ENCODE data around the gene CYP2A13.
"Not testable (repeated sequence)": the region's sequence is repeated elsewhere in the genome, so short reads cannot be mapped to it uniquely, and the experiment has no call there.

Gene CYP2A13

DNA sequence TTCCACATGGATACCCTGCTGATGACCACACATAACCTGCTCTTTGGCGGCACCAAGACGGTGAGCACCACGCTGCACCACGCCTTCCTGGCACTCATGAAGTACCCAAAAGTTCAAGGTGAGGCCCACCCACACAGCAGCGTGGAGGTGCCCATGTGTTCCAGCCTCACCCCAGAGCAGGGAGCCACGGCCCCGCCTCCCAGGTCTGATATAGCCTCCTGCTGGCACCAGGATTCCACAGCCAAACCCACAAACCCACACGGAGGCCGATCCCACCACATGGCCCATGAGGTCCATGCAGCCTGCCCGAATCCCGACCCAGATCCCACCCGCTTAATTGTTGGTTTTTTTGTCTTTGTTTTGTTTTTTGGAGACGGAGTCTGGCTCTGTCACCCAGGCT, 34.6 kb downstream of the CYP2A13 start:
- not testable (repeated sequence) for DNase-seq

DNA sequence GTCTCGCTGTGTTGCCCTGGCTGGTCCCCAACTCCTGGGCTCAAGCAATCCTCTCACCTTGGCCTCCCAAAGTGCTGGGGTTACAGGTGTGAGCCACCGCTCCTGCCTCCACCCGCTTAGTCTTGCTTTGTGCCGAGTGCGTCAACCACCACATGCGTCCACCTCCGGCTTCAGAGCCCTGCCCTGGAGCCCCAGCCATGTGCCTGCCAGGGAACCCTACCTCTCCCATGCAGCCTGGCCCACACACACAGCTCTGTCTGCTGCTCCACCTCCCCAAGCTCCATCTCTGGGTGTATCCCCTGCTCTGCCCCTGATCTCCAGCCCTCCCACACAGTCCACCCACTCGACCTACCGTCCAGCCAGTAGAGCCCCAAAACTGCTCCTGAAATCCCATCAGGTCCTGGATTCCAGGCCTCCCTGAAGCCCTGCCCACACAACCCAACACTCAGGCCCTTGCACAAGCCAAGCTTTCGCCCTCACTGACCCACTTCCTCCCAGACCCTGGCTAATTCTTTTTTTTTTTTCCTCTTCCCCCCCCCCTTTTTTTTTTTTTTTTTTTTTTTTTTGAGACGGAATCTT, 35.6 kb downstream of the CYP2A13 start:
- DNase-seq: no peak

DNA sequence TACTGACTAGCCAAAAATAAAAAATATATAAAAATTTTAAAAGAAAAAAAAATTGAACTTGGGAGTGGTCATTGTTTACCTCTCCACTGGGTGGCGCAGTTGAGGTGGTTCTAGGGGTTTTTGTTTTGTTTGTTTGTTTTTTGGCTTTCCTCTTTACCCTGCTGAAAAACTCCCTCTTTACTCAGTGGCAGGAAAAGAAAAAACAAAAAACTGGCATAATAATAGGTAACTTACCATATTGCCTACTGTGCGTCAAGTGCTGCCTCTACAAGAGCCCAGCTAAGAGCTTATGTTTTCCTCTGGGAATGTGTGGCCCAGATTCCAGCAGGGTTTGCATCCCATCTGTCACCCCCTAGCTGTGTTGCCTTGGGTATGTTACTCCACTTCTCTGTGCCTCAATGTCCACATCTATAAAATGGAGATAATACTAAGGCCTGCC, 38.5 kb downstream of the CYP2A13 start:
- not testable (repeated sequence) for DNase-seq

DNA sequence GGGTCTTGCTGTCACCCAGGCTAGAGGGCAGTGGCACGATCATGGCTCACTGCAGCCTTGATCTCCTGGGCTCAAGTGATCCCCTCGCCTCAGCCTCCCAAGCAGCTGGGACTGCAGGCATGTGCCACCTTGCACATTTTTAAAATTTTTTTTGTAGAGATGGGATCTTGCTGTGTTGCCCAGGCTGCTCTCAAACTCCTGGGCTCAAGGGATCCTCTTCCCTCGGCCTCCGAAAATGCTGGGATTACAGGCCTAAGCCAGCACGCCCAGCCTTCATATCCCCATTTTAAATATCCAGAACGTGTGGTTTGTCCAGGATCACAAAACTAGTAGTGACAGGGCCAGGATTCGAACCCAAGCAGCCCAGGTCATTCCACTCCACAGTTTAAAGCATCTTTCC, 39.1 kb downstream of the CYP2A13 start:
- DNase-seq: not testable (repeated sequence)

DNA sequence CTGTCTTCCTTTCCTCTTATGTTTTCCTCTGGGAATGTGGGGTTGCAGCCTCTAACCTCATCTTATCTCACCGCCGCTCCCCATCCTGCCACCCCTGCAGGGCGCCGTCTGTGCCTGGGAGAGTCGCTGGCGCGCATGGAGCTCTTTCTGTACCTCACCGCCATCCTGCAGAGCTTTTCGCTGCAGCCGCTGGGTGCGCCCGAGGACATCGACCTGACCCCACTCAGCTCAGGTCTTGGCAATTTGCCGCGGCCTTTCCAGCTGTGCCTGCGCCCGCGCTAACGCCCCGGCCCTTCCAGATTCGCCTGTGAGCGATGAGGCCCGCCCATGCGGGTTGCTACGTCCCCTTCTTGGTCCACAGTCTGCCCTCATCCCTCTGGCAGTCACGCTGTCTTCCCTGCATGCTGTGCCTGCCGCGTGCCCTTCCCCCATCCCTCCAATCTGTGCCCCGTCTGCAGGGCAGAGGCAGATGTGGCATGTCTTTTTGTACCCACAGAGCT, 39.6 kb downstream of the CYP2A13 start:
- peak; percentile 7 to 29 for DNase-seq

DNA sequence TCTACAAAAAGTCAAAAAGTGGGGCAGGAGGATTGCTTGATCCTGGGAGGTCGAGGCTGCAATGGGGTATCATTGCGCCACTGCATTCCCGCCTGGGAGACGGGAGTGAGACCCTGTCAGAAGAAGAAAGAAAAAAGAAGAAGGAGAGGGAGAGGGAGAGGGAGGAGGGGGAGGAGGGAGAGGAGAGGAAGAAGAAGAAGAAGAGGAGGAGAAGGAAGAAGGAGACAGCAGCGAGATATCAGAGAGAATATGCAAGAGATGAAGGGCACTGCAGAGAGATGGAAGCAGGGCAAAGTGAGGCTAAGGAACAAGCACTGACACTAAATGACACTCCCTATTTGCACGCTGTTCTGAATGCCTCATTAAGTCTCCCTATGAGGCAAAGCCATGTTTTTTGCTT, 40.4 kb downstream of the CYP2A13 start:
- no peak for DNase-seq

DNA sequence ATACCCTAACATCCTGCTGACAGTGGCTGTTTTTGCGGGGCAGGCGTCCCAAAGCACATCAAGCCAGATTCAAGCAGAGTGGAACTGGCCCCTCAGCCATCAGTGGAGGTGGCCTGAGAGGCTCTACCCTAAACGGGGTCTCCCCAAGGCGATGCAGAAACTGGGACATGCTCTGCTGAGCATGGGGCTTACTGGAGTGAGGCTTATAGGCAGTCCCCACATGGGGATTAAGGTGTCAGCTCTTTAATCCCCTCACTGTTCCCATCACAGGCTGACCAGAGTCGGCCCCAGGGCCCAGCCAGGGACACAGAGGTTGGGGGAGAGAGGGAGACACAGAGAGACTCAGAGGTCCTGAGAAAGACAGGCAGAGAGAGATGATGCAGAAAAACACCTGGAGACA, 42.9 kb downstream of the CYP2A13 start:
- DNase-seq: no peak

DNA sequence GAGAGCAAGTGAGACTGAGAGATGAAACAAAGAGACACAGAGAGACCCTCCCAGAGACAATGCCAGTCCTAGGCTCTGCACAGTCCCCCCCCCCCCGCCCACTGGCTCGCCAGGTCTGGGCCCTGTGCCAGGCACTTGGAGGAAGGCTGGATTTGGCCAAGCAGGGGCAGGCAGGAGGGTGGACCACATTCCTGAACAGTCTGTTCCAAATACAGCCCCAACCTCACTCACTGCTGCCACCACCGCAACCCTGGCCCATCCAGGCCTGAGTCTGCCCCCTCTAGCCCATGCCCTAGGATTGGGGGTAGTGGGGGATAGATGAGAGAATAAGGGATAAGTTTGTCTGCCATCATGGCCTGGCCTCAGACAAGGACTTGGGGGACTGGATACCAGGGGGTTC, 45.0 kb downstream of the CYP2A13 start:
- DNase-seq: no peak

DNA sequence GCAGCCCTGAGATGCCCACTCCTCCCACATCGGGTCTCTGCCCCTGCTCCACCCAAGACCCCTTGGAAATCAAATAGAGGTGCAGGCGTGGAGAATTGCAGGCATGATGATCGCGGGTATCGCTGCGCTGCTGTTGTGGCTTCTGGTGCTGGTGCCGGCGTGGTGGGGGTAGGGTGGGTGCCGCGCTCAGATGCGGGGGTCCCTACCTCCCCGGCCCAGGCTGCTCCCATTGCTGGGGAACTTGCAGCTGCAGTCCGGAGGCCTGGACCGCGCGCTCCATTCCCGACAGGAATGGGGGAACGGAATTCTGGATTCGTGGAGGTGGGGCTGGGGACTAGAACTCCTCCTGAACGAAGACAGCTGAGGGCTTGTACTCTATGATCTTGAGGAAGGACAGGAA, 46.4 kb downstream of the CYP2A13 start:
- no peak for DNase-seq

DNA sequence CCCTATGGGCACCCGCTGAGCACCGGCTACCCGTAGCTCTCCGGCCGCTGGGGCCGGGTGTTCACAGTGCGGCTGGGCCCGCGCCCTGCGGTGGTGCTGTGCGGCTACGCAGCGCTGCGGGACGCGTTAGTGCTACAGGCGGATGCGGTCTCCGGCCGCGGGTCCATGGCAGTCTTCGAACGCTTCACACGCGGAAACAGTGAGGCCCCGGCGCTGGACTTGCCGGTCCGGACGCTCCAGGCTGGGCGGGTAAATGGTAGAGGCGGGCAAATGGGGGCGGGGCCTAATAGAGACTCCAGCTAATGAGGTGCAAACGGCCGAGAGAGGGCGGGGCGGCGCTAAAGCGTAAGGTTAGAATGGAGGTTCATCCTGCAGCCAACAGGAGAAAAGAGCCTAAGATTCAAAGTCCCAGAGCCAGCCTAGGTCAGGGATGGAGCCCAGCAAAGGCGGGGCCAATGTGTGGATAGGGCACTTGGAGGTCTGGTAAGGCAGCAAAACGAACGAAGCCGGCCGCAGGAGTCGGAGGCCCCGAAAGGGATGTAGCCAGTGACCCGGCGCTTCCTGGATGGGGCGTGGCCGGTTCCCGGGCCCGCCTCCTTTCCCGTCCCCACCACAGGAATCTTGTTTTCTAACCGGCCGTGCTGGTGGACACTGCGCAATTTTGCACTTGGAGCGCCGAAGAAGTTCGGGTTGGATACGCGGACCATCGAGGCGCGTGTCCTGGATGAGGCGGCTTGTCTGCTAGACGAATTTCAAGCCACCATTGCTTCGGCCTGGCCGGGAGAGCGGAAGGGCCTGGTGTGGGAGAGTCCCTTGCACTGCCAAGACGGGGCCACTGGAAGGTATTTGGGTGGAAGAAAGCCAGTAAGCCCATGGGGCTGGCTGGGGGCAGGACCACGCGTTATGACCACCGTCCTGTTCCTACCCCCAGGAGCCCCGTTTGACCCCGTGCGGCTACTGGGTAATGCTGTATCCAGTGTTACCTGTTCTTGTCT, 47.4 kb downstream of the CYP2A13 start:
- DNase-seq: not testable (repeated sequence)

DNA sequence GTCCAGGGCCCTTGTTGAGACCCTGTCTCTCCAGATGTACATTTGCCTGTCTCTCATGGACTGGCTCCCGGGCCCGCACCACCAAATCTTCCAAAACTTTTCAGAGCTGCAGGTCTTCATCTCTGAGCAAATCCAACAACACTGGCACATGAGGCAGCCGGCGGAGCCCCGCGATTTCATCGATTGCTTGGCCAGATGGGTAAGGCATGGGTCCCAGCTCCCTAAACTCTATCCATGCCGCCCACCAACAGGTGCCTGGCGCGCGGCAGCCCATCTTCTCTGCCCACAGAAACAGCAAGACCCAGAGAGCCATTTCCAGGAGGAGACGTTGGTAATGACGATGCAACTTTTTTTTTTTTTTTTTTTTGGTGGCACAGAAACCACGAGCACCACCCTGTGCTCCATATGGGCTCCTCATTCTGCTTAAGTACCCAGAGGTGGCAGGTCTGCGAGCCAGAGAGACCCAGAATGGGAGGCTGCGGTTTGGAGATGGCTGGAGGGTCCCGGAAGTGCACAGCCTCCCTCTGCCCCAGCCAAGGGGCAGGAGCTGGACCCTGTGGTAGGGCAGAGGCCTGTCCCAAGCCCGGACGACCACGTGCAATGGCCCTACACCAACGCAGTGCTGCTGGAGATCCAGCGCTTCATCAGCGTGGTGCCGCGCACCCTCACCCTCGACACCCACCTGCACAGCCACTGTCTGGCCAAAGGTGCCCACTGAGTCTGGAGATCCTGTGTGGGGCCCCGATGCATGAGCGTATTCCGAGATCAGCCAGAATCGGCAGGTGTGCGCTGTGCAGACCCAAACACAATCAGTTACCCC, 48.6 kb downstream of the CYP2A13 start:
- DNase-seq: no peak

DNA sequence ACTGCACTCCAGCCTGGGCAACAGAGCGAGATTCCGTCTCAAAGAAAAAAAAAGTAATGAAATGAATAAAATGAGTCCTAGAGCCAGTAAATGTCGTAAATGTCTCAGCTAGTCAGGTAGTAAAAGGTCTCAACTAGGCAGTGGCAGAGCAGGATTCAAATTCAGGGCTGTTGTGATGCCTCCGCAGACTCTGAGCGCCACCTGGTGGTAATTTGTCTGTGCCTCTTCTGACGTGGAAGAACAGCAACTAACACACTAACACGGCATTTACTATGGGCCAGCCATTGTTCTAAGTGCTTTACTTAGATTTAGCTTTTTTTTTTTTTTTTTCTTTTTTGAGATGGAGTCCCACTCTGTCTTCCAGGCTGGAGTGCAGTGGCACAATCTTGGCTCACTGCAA, 56.2 kb downstream of the CYP2A13 start:
- peak in 1 of 2 experiments; percentile 58 for DNase-seq

Measured in NCI-H1930 (cell line).